HepG2 (cell line): Measurements from ENCODE around the gene CDK10. TPM values are rescaled to one million over a fixed set of nuclear protein-coding genes. Genes with fewer than 3 reads are reported as not detected.

Experiments
- BRCA1 ChIP-seq: sonication (generic); formaldehyde crosslinking; IDR thresholded peaks from 2 replicates; pipeline ENCODE4 v1.4.0; 2020; ENCODE audit warnings: missing genetic modification reagents
- HOXA9 ChIP-seq: sonication (generic); formaldehyde crosslinking; IDR thresholded peaks from 2 replicates; pipeline ENCODE4 v1.8.1; 2022; ENCODE audit warnings: missing genetic modification reagents, mild to moderate bottlenecking, moderate library complexity, borderline replicate concordance
- KLF15 ChIP-seq: sonication (generic); formaldehyde crosslinking; IDR thresholded peaks from 2 replicates; pipeline ENCODE4 v1.8.1; 2023; ENCODE audit warnings: borderline replicate concordance, mild to moderate bottlenecking, inconsistent platforms, missing genetic modification reagents, mixed read lengths
- MAZ ChIP-seq, 2 experiments: sonication (generic) in 1 of 2; formaldehyde crosslinking in 1 of 2; IDR thresholded peaks; 2 replicates each; pipeline versions ENCODE4 v1.5.0 to v1.6.1; 2012 to 2020; ENCODE audit warnings: low read depth in 2 of 2, mild to moderate bottlenecking in 2 of 2, borderline replicate concordance in 1 of 2, improper control_type of control experiment in 1 of 2, low read length in 1 of 2, missing genetic modification reagents in 1 of 2, moderate library complexity in 1 of 2
- RAD21 ChIP-seq: fragments of 450-650 bp; formaldehyde crosslinking; IDR thresholded peaks from 2 replicates; pipeline ENCODE4 v1.5.0; 2020; ENCODE audit warnings: mild to moderate bottlenecking
- ZNF598 ChIP-seq: sonication (generic); formaldehyde crosslinking; IDR thresholded peaks from 2 replicates; pipeline ENCODE4 v1.5.1; 2020; ENCODE audit warnings: mild to moderate bottlenecking, missing genetic modification reagents, borderline replicate concordance
- ZNF780A ChIP-seq: sonication (generic); formaldehyde crosslinking; IDR thresholded peaks from 2 replicates; pipeline ENCODE4 v1.8.0; 2022; ENCODE audit warnings: mild to moderate bottlenecking, missing genetic modification reagents, moderate library complexity
- ZNF879 ChIP-seq: sonication (generic); formaldehyde crosslinking; IDR thresholded peaks from 2 replicates; pipeline ENCODE4 v1.8.1; 2023; ENCODE audit warnings: missing genetic modification reagents
- polyA plus RNA-seq, 8 experiments: library from polyadenylated mRNA; depleted of rRNA in 3 of 8; stranded (reverse) in 7 of 8; unstranded in 1 of 8; fragments of >200 nt; fragmentation: Illumina TruSeq in 4 of 8; extraction: Trizol in 4 of 8; gene quantifications; 2 replicates each; pipeline versions ENCODE4 v1.2.1 to v1.2.3, GENCODE V29; 2011 to 2016; ENCODE audit warnings: low read depth in 4 of 8, missing spikeins in 1 of 8, mixed read lengths in 1 of 8; ENCODE audit not compliant: insufficient read depth in 1 of 8
- total RNA-seq, 5 experiments: library from RNA; depleted of rRNA; stranded (reverse); fragments of >200 nt; fragmentation: Illumina TruSeq; extraction: Trizol; gene quantifications; 2 replicates each; pipeline ENCODE4 v1.2.3, GENCODE V29; 2016; ENCODE audit warnings: low read depth in 1 of 5
- TF ChIP-seq, protein P1 (sequence below): sonication (generic); formaldehyde crosslinking; conservative IDR thresholded peaks from 2 replicates; pipeline ENCODE4 v1.4.0; 2020; ENCODE audit warnings: missing genetic modification reagents
- TF ChIP-seq, protein P2 (sequence below): sonication (generic); formaldehyde crosslinking; IDR thresholded peaks from 2 replicates; pipeline ENCODE4 v1.8.1; 2023; ENCODE audit warnings: mild to moderate bottlenecking, missing genetic modification reagents
- TF ChIP-seq, protein P3 (sequence below): sonication (generic); formaldehyde crosslinking; IDR thresholded peaks from 2 replicates; pipeline ENCODE4 v1.4.0; 2020; ENCODE audit warnings: missing genetic modification reagents
- TF ChIP-seq, protein P4 (sequence below): sonication (generic); formaldehyde crosslinking; IDR thresholded peaks from 2 replicates; pipeline ENCODE4 v1.4.0; 2020; ENCODE audit warnings: missing genetic modification reagents, borderline replicate concordance

Gene CDK10
- total and polyA plus RNA-seq, 2 of the 13 experiments (the other 11 are each of a cell fraction or from before 2014, with no cell fraction given) = 2.5 to 3.9 TPM

DNA sequence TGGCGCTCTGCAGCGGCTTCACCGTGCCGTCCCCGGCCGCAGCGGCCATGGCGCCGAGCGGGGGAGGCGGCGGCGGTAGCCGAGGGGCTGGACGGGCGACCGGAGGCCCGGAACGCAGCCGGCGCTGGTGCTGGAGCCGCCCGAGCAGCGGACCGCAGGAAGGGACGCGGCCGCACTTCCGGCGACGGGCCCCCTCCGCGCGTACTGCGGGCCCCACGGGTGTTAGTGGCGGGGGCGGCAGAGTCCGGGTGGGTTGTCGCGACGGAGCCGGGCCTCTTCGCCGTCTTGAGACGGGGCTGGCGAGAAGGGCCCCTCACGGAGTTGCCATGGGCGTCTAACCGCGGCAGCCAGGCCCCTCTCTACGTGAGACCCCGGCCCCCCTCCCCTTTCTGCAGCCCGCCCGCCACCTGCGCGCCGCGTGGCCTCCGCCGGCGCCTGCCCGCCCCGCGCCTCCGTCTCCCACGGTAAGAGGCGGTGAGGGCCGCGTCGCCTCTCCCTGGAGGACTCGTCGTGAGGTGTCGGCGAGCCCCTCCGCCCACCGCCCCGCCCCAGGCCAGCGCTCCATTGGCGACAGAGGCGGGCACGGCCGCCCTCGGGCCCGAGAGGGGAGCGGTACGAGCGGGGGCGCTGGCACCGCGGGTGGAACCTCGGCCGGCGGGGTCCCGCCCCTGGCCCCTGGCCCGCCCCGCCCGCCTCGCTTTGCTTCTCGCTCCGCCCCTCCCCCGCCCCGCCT is 34.5 kb downstream of the CDK10 start, which contains the start of the genes VPS9D1 and ZNF276 (continued):
- TF ChIP-seq RAD21 (CRISPR knock-in tag) (peak; percentile 51), ZNF879 (no peak), HOXA9 (CRISPR knock-in tag) (peak; percentile 96), KLF15 (CRISPR knock-in tag) (no peak; the same call in 1 of the 2 replicates), ZNF598 (no peak), MAZ (IDR thresholded peaks at IDR 0.05; ENCODE audit: borderline replicate concordance, low read depth, low read length) (peak; percentile 80), MAZ (CRISPR knock-in tag; IDR thresholded peaks at IDR 0.05; ENCODE audit: low read depth) (peak; percentile 100), ZNF780A (CRISPR knock-in tag) (peak; percentile 66; the same call in 1 of the 2 replicates), BRCA1 (CRISPR knock-in tag) (peak; percentile 18; the same call in 1 of the 2 replicates)
- TF ChIP-seq, protein P1, sequence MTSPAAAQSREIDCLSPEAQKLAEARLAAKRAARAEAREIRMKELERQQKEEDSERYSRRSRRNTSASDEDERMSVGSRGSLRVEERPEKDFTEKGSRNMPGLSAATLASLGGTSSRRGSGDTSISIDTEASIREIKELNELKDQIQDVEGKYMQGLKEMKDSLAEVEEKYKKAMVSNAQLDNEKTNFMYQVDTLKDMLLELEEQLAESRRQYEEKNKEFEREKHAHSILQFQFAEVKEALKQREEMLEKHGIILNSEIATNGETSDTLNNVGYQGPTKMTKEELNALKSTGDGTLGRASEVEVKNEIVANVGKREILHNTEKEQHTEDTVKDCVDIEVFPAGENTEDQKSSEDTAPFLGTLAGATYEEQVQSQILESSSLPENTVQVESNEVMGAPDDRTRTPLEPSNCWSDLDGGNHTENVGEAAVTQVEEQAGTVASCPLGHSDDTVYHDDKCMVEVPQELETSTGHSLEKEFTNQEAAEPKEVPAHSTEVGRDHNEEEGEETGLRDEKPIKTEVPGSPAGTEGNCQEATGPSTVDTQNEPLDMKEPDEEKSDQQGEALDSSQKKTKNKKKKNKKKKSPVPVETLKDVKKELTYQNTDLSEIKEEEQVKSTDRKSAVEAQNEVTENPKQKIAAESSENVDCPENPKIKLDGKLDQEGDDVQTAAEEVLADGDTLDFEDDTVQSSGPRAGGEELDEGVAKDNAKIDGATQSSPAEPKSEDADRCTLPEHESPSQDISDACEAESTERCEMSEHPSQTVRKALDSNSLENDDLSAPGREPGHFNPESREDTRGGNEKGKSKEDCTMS (CRISPR knock-in tag) = no peak
- TF ChIP-seq, protein P2, sequence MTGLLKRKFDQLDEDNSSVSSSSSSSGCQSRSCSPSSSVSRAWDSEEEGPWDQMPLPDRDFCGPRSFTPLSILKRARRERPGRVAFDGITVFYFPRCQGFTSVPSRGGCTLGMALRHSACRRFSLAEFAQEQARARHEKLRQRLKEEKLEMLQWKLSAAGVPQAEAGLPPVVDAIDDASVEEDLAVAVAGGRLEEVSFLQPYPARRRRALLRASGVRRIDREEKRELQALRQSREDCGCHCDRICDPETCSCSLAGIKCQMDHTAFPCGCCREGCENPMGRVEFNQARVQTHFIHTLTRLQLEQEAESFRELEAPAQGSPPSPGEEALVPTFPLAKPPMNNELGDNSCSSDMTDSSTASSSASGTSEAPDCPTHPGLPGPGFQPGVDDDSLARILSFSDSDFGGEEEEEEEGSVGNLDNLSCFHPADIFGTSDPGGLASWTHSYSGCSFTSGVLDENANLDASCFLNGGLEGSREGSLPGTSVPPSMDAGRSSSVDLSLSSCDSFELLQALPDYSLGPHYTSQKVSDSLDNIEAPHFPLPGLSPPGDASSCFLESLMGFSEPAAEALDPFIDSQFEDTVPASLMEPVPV = no peak; the same call in 1 of the 2 replicates
- TF ChIP-seq, protein P3, sequence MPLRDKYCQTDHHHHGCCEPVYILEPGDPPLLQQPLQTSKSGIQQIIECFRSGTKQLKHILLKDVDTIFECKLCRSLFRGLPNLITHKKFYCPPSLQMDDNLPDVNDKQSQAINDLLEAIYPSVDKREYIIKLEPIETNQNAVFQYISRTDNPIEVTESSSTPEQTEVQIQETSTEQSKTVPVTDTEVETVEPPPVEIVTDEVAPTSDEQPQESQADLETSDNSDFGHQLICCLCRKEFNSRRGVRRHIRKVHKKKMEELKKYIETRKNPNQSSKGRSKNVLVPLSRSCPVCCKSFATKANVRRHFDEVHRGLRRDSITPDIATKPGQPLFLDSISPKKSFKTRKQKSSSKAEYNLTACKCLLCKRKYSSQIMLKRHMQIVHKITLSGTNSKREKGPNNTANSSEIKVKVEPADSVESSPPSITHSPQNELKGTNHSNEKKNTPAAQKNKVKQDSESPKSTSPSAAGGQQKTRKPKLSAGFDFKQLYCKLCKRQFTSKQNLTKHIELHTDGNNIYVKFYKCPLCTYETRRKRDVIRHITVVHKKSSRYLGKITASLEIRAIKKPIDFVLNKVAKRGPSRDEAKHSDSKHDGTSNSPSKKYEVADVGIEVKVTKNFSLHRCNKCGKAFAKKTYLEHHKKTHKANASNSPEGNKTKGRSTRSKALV (CRISPR knock-in tag) = peak; percentile 10; the same call in 1 of the 2 replicates
- TF ChIP-seq, protein P4, sequence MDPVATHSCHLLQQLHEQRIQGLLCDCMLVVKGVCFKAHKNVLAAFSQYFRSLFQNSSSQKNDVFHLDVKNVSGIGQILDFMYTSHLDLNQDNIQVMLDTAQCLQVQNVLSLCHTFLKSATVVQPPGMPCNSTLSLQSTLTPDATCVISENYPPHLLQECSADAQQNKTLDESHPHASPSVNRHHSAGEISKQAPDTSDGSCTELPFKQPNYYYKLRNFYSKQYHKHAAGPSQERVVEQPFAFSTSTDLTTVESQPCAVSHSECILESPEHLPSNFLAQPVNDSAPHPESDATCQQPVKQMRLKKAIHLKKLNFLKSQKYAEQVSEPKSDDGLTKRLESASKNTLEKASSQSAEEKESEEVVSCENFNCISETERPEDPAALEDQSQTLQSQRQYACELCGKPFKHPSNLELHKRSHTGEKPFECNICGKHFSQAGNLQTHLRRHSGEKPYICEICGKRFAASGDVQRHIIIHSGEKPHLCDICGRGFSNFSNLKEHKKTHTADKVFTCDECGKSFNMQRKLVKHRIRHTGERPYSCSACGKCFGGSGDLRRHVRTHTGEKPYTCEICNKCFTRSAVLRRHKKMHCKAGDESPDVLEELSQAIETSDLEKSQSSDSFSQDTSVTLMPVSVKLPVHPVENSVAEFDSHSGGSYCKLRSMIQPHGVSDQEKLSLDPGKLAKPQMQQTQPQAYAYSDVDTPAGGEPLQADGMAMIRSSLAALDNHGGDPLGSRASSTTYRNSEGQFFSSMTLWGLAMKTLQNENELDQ (CRISPR knock-in tag) = no peak
